ENCODE measurements around the gene HBS1L. TPM values are rescaled to one million over a fixed set of nuclear protein-coding genes. Genes with fewer than 3 reads are reported as not detected.

The HBS1L gene
- total and polyA plus RNA-seq, 2 of the 4 experiments (the other 2 are of a cell fraction): 45.1 to 120 TPM

- dilution Hi-C loops (cut with HindIII; ENCODE audit: low sequenced_read_pairs, unreplicated experiment) (no loop called here), intact Hi-C loops (cut with micrococcal nuclease) (no loop called here), in situ Hi-C loops (cut with MboI; ENCODE audit: low sequenced_read_pairs) (no loop called here)
- ChIA-PET CTCF (no interaction called here), POLR2A (ENCODE audit: unreplicated experiment) (no interaction called here)
- ATAC-seq (ENCODE audit: low read depth): no peak
- WGBS, 2 experiments (ENCODE audit: extremely low coverage in 2 of 2, insufficient read length in 1 of 2): 67% methylated on average over 1 of the region's 3 CpGs; no CpG with 5 or more reads in 1 of the 2 experiments
- H3K14ac ChIP-seq (replicated peaks; ENCODE audit: low read depth, low read length): no peak overlapping the region
- no peak overlapping the region for H2AK5ac ChIP-seq (ENCODE audit: low read depth, low read length)
- no peak overlapping the region for H3K4ac ChIP-seq (ENCODE audit: low read depth, low read length)
- no peak overlapping the region for H2BK120ac ChIP-seq (ENCODE audit: low read depth, low read length)
- no peaks in the 10 kb centered on the region for H4K20me1 ChIP-seq (ENCODE audit: insufficient read depth, low read length)
- H3K4me1 ChIP-seq (ENCODE audit: control insufficient read depth, insufficient read depth, low read length): no peaks in the 10 kb centered on the region
- no peak overlapping the region for H2AK9ac ChIP-seq (replicated peaks; ENCODE audit: low read depth, low read length, poor library complexity)
- no peak overlapping the region for H2BK15ac ChIP-seq (ENCODE audit: low read depth, low read length)
- no peak for DNase-seq
- no peak overlapping the region for H3K56ac ChIP-seq (ENCODE audit: extremely low read depth, insufficient read depth, low read length)
- H3K4me2 ChIP-seq (ENCODE audit: low read depth, low read length): no peak overlapping the region
- H3K9ac ChIP-seq (ENCODE audit: low read depth, low read length): no peak overlapping the region
- no peak overlapping the region for H3K23ac ChIP-seq (ENCODE audit: low read depth, low read length)
- no peak overlapping the region for H4K91ac ChIP-seq (ENCODE audit: insufficient read depth, low read depth, low read length)
- BruUV-seq (replicated peaks): no TSS peak
- TF ChIP-seq RFX5 (IDR thresholded peaks at IDR 0.05; ENCODE audit: low read depth, low read length) (no peak), MAFK (IDR thresholded peaks at IDR 0.05; ENCODE audit: low read depth, low read length) (peak; percentile 65)
- no peak overlapping the region for H2BK20ac ChIP-seq (ENCODE audit: low read depth, low read length)
- no peak overlapping the region for H2AFZ ChIP-seq (replicated peaks; ENCODE audit: low read length, poor library complexity)
- peaks cover 8% of the 10 kb centered on the region for H3K36me3 ChIP-seq (ENCODE audit: control insufficient read depth, insufficient read depth, low read length)
- no peaks in the 10 kb centered on the region; a peak in 1 of 4 replicates for H3K79me1 ChIP-seq (ENCODE audit: low read depth in 1 of 2, low read length in 2 of 2)
- no peak overlapping the region for H3K4me3 ChIP-seq (ENCODE audit: insufficient read depth, low read depth, low read length)
- no peak overlapping the region for H3K18ac ChIP-seq (ENCODE audit: low read depth, low read length)
- no peak overlapping the region for H4K5ac ChIP-seq (ENCODE audit: low read depth, low read length)
- no peak overlapping the region for H4K8ac ChIP-seq (ENCODE audit: low read depth in 2 of 2, low read length in 2 of 2)
- H2BK5ac ChIP-seq (ENCODE audit: low read depth, low read length, poor library complexity, severe bottlenecking): no peak overlapping the region
- H3K9me3 ChIP-seq (ENCODE audit: control insufficient read depth, insufficient read depth, low read length): no peaks in the 10 kb centered on the region
- H3K27ac ChIP-seq (ENCODE audit: insufficient read depth, low read length): no peak overlapping the region
- H3K9me1 ChIP-seq (ENCODE audit: insufficient read depth, low read length): no peaks in the 10 kb centered on the region; the same call in 1 of the 2 replicates
- no peaks in the 10 kb centered on the region for H3K27me3 ChIP-seq (ENCODE audit: control insufficient read depth, insufficient read depth, low read length)
These were observed 64.4 kb downstream of the HBS1L start for GRCh38 chr6:134990262-134990661.

Data from IMR-90 (cell line).